AG04450 (cell line): ENCODE data around the gene JPH2. TPM values are rescaled to one million over a fixed set of nuclear protein-coding genes. Genes with fewer than 3 reads are reported as not detected.
A peak's percentile ranks its signal among the peaks of the same experiment; 100 is the strongest.

Source experiments
- CTCF ChIA-PET: fragments of 300-600, 350-600 bp; formaldehyde crosslinking; extraction: SDS; loops from one replicate; lab custom pipeline; 2022; ENCODE audit warnings: antibody characterized with exemption, inconsistent platforms; lab: Charles Lee
- POLR2A ChIA-PET: fragments of 350-600 bp; formaldehyde crosslinking; extraction: SDS; loops from one replicate; lab custom pipeline; 2021; ENCODE audit warnings: antibody characterized with exemption, inconsistent platforms; lab: Yijun Ruan, JAX
- DNase-seq: peaks from one replicate; pipeline ENCODE4 v3.0.0-alpha.2; 2011; ENCODE audit warnings: low read depth, low spot score
- H3K27ac ChIP-seq: one replicate; pipeline ENCODE4 v1.5.1; 2012; ENCODE audit warnings: low read depth, low read length, control low read depth
- H3K27me3 ChIP-seq: one replicate; pipeline ENCODE4 v1.6.0; 2012; ENCODE audit warnings: low read length; ENCODE audit not compliant: control insufficient read depth, insufficient read depth
- H3K4me3 ChIP-seq: 2 replicates; pipeline ENCODE4 v1.5.1; 2011; ENCODE audit warnings: mild to moderate bottlenecking, low read depth, low read length, control low read depth
- H3K9me3 ChIP-seq: 2 replicates; pipeline ENCODE4 v1.5.1; 2012; ENCODE audit warnings: low read length; ENCODE audit not compliant: control insufficient read depth, insufficient read depth
- polyA plus RNA-seq: library from polyadenylated mRNA; depleted of rRNA; stranded (reverse); fragments of >200 nt; gene quantifications from 2 replicates; pipeline ENCODE4 v1.2.3, GENCODE V29; 2011
- TF ChIP-seq, protein P1 (sequence below): IDR thresholded peaks from 2 replicates; pipeline ENCODE4 v1.5.1; 2011; ENCODE audit warnings: low read depth, low read length, control low read depth, inconsistent platforms

The JPH2 gene
- polyA plus RNA-seq, 1 experiment = 1.3 TPM

- no peaks in the 10 kb centered on the region for H3K9me3 ChIP-seq
- TF ChIP-seq, protein P1, sequence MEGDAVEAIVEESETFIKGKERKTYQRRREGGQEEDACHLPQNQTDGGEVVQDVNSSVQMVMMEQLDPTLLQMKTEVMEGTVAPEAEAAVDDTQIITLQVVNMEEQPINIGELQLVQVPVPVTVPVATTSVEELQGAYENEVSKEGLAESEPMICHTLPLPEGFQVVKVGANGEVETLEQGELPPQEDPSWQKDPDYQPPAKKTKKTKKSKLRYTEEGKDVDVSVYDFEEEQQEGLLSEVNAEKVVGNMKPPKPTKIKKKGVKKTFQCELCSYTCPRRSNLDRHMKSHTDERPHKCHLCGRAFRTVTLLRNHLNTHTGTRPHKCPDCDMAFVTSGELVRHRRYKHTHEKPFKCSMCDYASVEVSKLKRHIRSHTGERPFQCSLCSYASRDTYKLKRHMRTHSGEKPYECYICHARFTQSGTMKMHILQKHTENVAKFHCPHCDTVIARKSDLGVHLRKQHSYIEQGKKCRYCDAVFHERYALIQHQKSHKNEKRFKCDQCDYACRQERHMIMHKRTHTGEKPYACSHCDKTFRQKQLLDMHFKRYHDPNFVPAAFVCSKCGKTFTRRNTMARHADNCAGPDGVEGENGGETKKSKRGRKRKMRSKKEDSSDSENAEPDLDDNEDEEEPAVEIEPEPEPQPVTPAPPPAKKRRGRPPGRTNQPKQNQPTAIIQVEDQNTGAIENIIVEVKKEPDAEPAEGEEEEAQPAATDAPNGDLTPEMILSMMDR = no peak
- DNase-seq = no peak
- ChIA-PET POLR2A (no interaction called here), CTCF (interaction anchor here (4.8 to 5.6 kb wide), 2 partner anchors 9 to 65 kb away, joined by 26 to 39 read pairs; no protein-coding TSS in a partner anchor)
- no peaks in the 10 kb centered on the region for H3K27me3 ChIP-seq
- H3K4me3 ChIP-seq = no peak overlapping the region
- peak overlapping the region; percentile 62 for H3K27ac ChIP-seq
Measured at GRCh38 chr20:44181611-44182010, 5.4 kb downstream of the JPH2 start.

DNA sequence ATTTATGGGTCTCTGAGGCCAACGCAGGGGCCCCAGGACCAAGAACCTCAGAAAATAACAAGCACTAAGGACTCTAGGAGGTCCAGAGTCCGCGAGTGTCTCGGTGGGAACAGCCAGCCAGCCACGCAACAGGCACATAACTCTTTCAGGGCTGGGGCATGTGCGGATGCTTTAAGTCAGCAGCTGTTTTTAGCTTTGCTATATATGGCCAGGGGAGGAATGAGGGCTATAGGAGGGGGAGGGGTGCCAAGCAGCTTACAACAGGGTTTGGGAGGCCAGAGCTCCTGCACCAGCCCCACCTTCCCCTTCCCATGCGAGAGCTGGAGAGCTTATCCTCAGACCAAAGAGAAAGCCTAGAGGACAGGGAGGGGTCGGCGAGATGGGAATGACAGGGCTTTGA is 6.2 kb downstream of the JPH2 start:
- CTCF ChIA-PET = interaction anchor here (0.9 to 5.6 kb wide), 3 partner anchors 9 to 64 kb away, joined by 6 to 39 read pairs (median 26); no protein-coding TSS in a partner anchor
- no peak for DNase-seq
- Histone ChIP-seq H3K9me3 (no peaks in the 10 kb centered on the region), H3K27me3 (no peaks in the 10 kb centered on the region), H3K4me3 (peak overlapping the region; percentile 7; the same call in 1 of the 2 replicates), H3K27ac (peak overlapping the region; percentile 73)
- TF ChIP-seq, protein P1 = no peak
- POLR2A ChIA-PET = interaction anchor here (1.0 to 1.1 kb wide), 3 partner anchors 10 to 341 kb away, joined by 3 to 5 read pairs (median 3); partner anchors contain the start of gene SERINC3

DNA sequence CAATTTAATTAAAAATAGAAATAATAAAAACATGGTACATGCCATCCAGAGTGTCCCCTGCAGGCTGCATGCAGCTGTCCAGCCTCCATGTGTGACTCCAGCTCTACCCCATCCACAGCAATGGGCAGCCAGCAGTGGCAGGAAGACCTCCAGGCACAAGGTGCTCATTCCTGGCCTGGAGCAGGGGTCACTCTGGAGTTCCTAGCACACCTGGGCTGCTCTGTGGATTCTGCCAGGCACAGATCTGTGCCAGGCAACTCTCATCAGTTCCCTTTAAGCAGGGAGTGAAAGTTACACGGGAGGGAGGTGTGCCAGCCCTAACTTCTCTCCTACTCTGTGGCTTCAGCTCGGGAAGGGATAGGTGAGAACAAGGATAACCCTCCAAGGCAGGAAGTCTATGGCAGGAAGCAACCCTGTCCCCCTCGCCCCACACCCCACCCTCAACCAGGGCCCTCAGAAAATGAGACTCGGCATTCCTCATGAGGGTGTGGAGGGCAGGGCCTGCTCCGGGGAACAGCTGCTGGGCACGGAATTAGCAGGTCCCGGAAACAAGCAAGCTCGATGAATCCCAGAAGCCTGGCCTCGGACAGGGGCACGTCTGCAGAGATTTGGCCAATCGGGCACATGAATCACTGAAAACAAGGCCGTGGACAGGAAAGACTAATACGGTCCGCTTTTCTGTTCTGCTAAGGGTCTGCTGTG is 10.0 kb downstream of the JPH2 start:
- no peaks in the 10 kb centered on the region for H3K27me3 ChIP-seq
- DNase-seq = no peak
- ChIA-PET CTCF (interaction anchor here (4.8 to 5.6 kb wide), 2 partner anchors 13 to 60 kb away, joined by 26 to 39 read pairs; no protein-coding TSS in a partner anchor), POLR2A (no interaction called here)
- no peak overlapping the region for H3K4me3 ChIP-seq
- H3K27ac ChIP-seq = no peak overlapping the region
- TF ChIP-seq, protein P1 = no peak
- no peaks in the 10 kb centered on the region for H3K9me3 ChIP-seq

- TF ChIP-seq, protein P1 = no peak
- H3K9me3 ChIP-seq = no peaks in the 10 kb centered on the region
- ChIA-PET CTCF (interaction anchor here (1.0 kb wide), 1 partner anchor 15 kb away, joined by 3 read pairs; no protein-coding TSS in a partner anchor), POLR2A (interaction anchor here (0.5 kb wide), 1 partner anchor 55 kb away, joined by 3 read pairs; no protein-coding TSS in a partner anchor)
- DNase-seq = no peak
- no peak overlapping the region for H3K27ac ChIP-seq
- H3K4me3 ChIP-seq = no peak overlapping the region
- no peaks in the 10 kb centered on the region for H3K27me3 ChIP-seq
Measured at GRCh38 chr20:44174996-44175765, 11.8 kb downstream of the JPH2 start.
